ENCODE results near the gene MYLK4. TPM values are rescaled to one million over a fixed set of nuclear protein-coding genes. Genes with fewer than 3 reads are reported as not detected.

The MYLK4 gene
- total and polyA plus RNA-seq, 2 experiments from 2014 or later, result 0.29 to 0.43 TPM

GRCh38 chr6:2663123-2663522, 87.6 kb downstream of the MYLK4 start:
- TF ChIP-seq CTCF (IDR thresholded peaks at IDR 0.05; ENCODE audit: poor library complexity) (no peak), EZH2 (IDR thresholded peaks at IDR 0.05; ENCODE audit: borderline replicate concordance) (no peak), EZH2phosphoT487 (IDR thresholded peaks at IDR 0.05; ENCODE audit: low read depth, severe bottlenecking, unreplicated experiment) (no peak)
- no peak for DNase-seq (ENCODE audit: low spot score)
- Histone ChIP-seq H3K79me2 (no peaks in the 10 kb centered on the region), H3K4me1 (ENCODE audit: insufficient read depth) (no peaks in the 10 kb centered on the region), H2AFZ (no peak overlapping the region), H3K36me3 (replicated peaks; ENCODE audit: insufficient read depth, low read depth) (no peaks in the 10 kb centered on the region), H4K20me1 (ENCODE audit: insufficient read depth, poor library complexity, severe bottlenecking) (no peaks in the 10 kb centered on the region), H3K9me2 (replicated peaks; ENCODE audit: insufficient read depth) (no peaks in the 10 kb centered on the region), H3K27me3 (no peaks in the 10 kb centered on the region), H3K4me3 (no peak overlapping the region), H3K4me2 (no peak overlapping the region), H3K9me3 (ENCODE audit: low read depth) (no peaks in the 10 kb centered on the region), H3K27ac (no peak overlapping the region)
- 92% methylated on average over 4 of the region's 4 CpGs for WGBS (ENCODE audit: low lambda C conversion rate, missing lambda C conversion rate)

GRCh38 chr6:2661651-2662050, 89.1 kb downstream of the MYLK4 start:
- Histone ChIP-seq H3K4me1 (ENCODE audit: insufficient read depth) (no peaks in the 10 kb centered on the region), H3K36me3 (replicated peaks; ENCODE audit: insufficient read depth, low read depth) (no peaks in the 10 kb centered on the region)
- WGBS (ENCODE audit: low lambda C conversion rate, missing lambda C conversion rate), result 93% methylated on average over 3 of the region's 3 CpGs

GRCh38 chr6:2659882-2660281, 90.8 kb downstream of the MYLK4 start:
- H3K27ac ChIP-seq, result no peak overlapping the region
- no peaks in the 10 kb centered on the region for H3K79me2 ChIP-seq
- H3K9me3 ChIP-seq (ENCODE audit: low read depth), result no peaks in the 10 kb centered on the region
- H3K4me2 ChIP-seq, result no peak overlapping the region
- H2AFZ ChIP-seq, result no peak overlapping the region
- TF ChIP-seq EZH2 (IDR thresholded peaks at IDR 0.05; ENCODE audit: borderline replicate concordance) (no peak), CTCF (IDR thresholded peaks at IDR 0.05; ENCODE audit: poor library complexity) (no peak), EZH2phosphoT487 (IDR thresholded peaks at IDR 0.05; ENCODE audit: low read depth, severe bottlenecking, unreplicated experiment) (no peak)
- H3K4me3 ChIP-seq, result no peak overlapping the region
- no peaks in the 10 kb centered on the region for H3K36me3 ChIP-seq (replicated peaks; ENCODE audit: insufficient read depth, low read depth)
- DNase-seq (ENCODE audit: low spot score), result no peak
- WGBS (ENCODE audit: low lambda C conversion rate, missing lambda C conversion rate), result 74% methylated on average over 4 of the region's 4 CpGs
- no peaks in the 10 kb centered on the region for H3K9me2 ChIP-seq (replicated peaks; ENCODE audit: insufficient read depth)
- H3K27me3 ChIP-seq, result no peaks in the 10 kb centered on the region
- H3K4me1 ChIP-seq (ENCODE audit: insufficient read depth), result no peaks in the 10 kb centered on the region
- no peaks in the 10 kb centered on the region for H4K20me1 ChIP-seq (ENCODE audit: insufficient read depth, poor library complexity, severe bottlenecking)

More at GRCh38 chr6:2661651-2662050, 89.1 kb downstream of the MYLK4 start:
- H2AFZ ChIP-seq, result no peak overlapping the region
- no peaks in the 10 kb centered on the region for H3K79me2 ChIP-seq
- no peaks in the 10 kb centered on the region for H3K9me3 ChIP-seq (ENCODE audit: low read depth)
- no peak overlapping the region for H3K4me2 ChIP-seq
- H3K27me3 ChIP-seq, result no peaks in the 10 kb centered on the region
- no peak overlapping the region for H3K4me3 ChIP-seq
- TF ChIP-seq EZH2 (IDR thresholded peaks at IDR 0.05; ENCODE audit: borderline replicate concordance), result no peak
- no peak for TF ChIP-seq EZH2phosphoT487 (IDR thresholded peaks at IDR 0.05; ENCODE audit: low read depth, severe bottlenecking, unreplicated experiment)
- TF ChIP-seq CTCF (IDR thresholded peaks at IDR 0.05; ENCODE audit: poor library complexity), result no peak
- no peaks in the 10 kb centered on the region for H3K9me2 ChIP-seq (replicated peaks; ENCODE audit: insufficient read depth)
- no peak for DNase-seq (ENCODE audit: low spot score)
- H3K27ac ChIP-seq, result no peak overlapping the region
- no peaks in the 10 kb centered on the region for H4K20me1 ChIP-seq (ENCODE audit: insufficient read depth, poor library complexity, severe bottlenecking)

- Histone ChIP-seq H3K79me2 (no peaks in the 10 kb centered on the region), H3K9me2 (replicated peaks; ENCODE audit: insufficient read depth) (no peaks in the 10 kb centered on the region), H3K36me3 (replicated peaks; ENCODE audit: insufficient read depth, low read depth) (no peaks in the 10 kb centered on the region), H3K27ac (no peak overlapping the region), H3K4me3 (no peak overlapping the region), H3K4me1 (ENCODE audit: insufficient read depth) (no peaks in the 10 kb centered on the region), H3K9me3 (ENCODE audit: low read depth) (no peaks in the 10 kb centered on the region), H4K20me1 (ENCODE audit: insufficient read depth, poor library complexity, severe bottlenecking) (no peaks in the 10 kb centered on the region), H2AFZ (no peak overlapping the region), H3K27me3 (no peaks in the 10 kb centered on the region), H3K4me2 (no peak overlapping the region)
- 88% methylated on average over 5 of the region's 5 CpGs for WGBS (ENCODE audit: low lambda C conversion rate, missing lambda C conversion rate)
- no peak for DNase-seq (ENCODE audit: low spot score)
- no peak for TF ChIP-seq EZH2 (IDR thresholded peaks at IDR 0.05; ENCODE audit: borderline replicate concordance)
- no peak for TF ChIP-seq EZH2phosphoT487 (IDR thresholded peaks at IDR 0.05; ENCODE audit: low read depth, severe bottlenecking, unreplicated experiment)
- TF ChIP-seq CTCF (IDR thresholded peaks at IDR 0.05; ENCODE audit: poor library complexity), result no peak
Measured at GRCh38 chr6:2659381-2659780, 91.3 kb downstream of the MYLK4 start.
